HepG2 (cell line): Measurements from ENCODE around the gene CCDC28A. TPM values are rescaled to one million over a fixed set of nuclear protein-coding genes. Genes with fewer than 3 reads are reported as not detected.

ENCODE experiments used
- ATAC-seq: fragments of 200-7000 bp; cut with Tn5 transposase; 3 replicates; pipeline ENCODE4 v1.9.1; 2020; ENCODE audit warnings: mild to moderate bottlenecking, moderate library complexity
- BruUV-seq: library from RNA; stranded (reverse); fragments of 400-500 nt; replicated peaks from 2 replicates; lab custom pipeline; 2021; lab: Mats Ljungman, UMichigan
- CTCF ChIA-PET: fragments of 300-600 bp; formaldehyde crosslinking; extraction: SDS; loops from one replicate; lab custom pipeline; 2021; ENCODE audit warnings: low total read pairs, inconsistent platforms, low intra/inter-chr PET ratio; lab: Yijun Ruan, JAX
- POLR2A ChIA-PET: fragments of 350-600 bp; sonication (Branson Sonifier 250); formaldehyde crosslinking; loops from one replicate; lab custom pipeline; 2020; ENCODE audit warnings: antibody characterized with exemption, inconsistent platforms; lab: Yijun Ruan, JAX
- DNase-seq: peaks from one replicate; pipeline ENCODE4 v3.0.0-alpha.2; 2015; ENCODE audit warnings: low spot score
- FAIRE-seq: peaks from 3 replicates; lab custom pipeline; 2011; peaks lifted over from hg19 to GRCh38; lab: Jason Lieb, UNC
- H2AFZ ChIP-seq: one replicate; pipeline ENCODE4 v1.6.1; 2011; ENCODE audit warnings: low read length, inconsistent platforms
- H3K27ac ChIP-seq: fragments of 300-600 bp; 3 replicates; pipeline ENCODE4 v1.8.0; 2011; ENCODE audit warnings: mixed run types, mild to moderate bottlenecking, mixed read lengths, low read length, inconsistent platforms; ENCODE audit not compliant: insufficient read depth; ENCODE audit errors: extremely low read length
- H3K27me3 ChIP-seq, 2 experiments: fragments of 200-600 bp in 1 of 2; 2 replicates in 1 of 2; 3 replicates in 1 of 2; pipeline versions ENCODE4 v1.6.0 to v1.8.0; 2011; ENCODE audit warnings: low read length in 2 of 2, mild to moderate bottlenecking in 2 of 2, moderate library complexity in 2 of 2, inconsistent platforms in 1 of 2; ENCODE audit not compliant: insufficient read depth in 2 of 2, control insufficient read depth in 1 of 2
- H3K36me3 ChIP-seq, 2 experiments: fragments of 200-600 bp in 1 of 2; replicated peaks in 1 of 2; 2 replicates in 1 of 2; 3 replicates in 1 of 2; pipeline versions ENCODE4 v1.5.1 to v1.8.0; 2011; ENCODE audit warnings: low read length in 2 of 2, inconsistent platforms in 1 of 2; ENCODE audit not compliant: insufficient read depth in 2 of 2, control insufficient read depth in 1 of 2
- H3K4me1 ChIP-seq: 2 replicates; pipeline ENCODE4 v1.5.1; 2012; ENCODE audit warnings: low read length, inconsistent platforms; ENCODE audit not compliant: insufficient read depth
- H3K4me2 ChIP-seq: 2 replicates; pipeline ENCODE4 v1.6.0; 2011; ENCODE audit warnings: low read depth, low read length, inconsistent platforms
- H3K4me3 ChIP-seq, 3 experiments: fragments of 200-600 bp in 1 of 3; sonication (generic), shearing (Covaris generic) in 1 of 3; replicated peaks in 1 of 3; 2 replicates each; pipeline ENCODE4 v1.5.1; 2011 to 2016; ENCODE audit warnings: low read length in 3 of 3, inconsistent platforms in 2 of 3, low read depth in 2 of 3, mild to moderate bottlenecking in 2 of 3, control low read depth in 1 of 3, mixed read lengths in 1 of 3; ENCODE audit not compliant: insufficient read depth in 1 of 3
- H3K79me2 ChIP-seq: one replicate; pipeline ENCODE4 v1.6.1; 2011; ENCODE audit warnings: low read length, inconsistent platforms; ENCODE audit not compliant: insufficient read depth
- H3K9ac ChIP-seq: 2 replicates; pipeline ENCODE4 v1.6.0; 2011; ENCODE audit warnings: mild to moderate bottlenecking, low read depth, low read length, inconsistent platforms; ENCODE audit not compliant: insufficient read depth
- H3K9me3 ChIP-seq: 2 replicates; pipeline ENCODE4 v1.5.1; 2012; ENCODE audit warnings: mild to moderate bottlenecking, low read length
- H4K20me1 ChIP-seq: 2 replicates; pipeline ENCODE4 v1.6.0; 2011; ENCODE audit warnings: inconsistent platforms, mild to moderate bottlenecking, low read length, moderate library complexity; ENCODE audit not compliant: insufficient read depth
- AHDC1 ChIP-seq: sonication (generic); formaldehyde crosslinking; IDR thresholded peaks from 2 replicates; pipeline ENCODE4 v1.5.1; 2020; ENCODE audit warnings: mild to moderate bottlenecking, missing genetic modification reagents, borderline replicate concordance
- FOXJ3 ChIP-seq: sonication (generic); formaldehyde crosslinking; IDR thresholded peaks from 2 replicates; pipeline ENCODE4 v1.4.0; 2020; ENCODE audit warnings: missing genetic modification reagents, mild to moderate bottlenecking, borderline replicate concordance
- GZF1 ChIP-seq: sonication (generic); formaldehyde crosslinking; IDR thresholded peaks from 2 replicates; pipeline ENCODE4 v1.5.1; 2020; ENCODE audit warnings: mild to moderate bottlenecking, missing genetic modification reagents
- KLF9 ChIP-seq: IDR thresholded peaks from 2 replicates; pipeline ENCODE4 v1.6.1; 2016; ENCODE audit warnings: low read depth
- NCOA2 ChIP-seq: sonication (generic); formaldehyde crosslinking; IDR thresholded peaks from 2 replicates; pipeline ENCODE4 v1.8.0; 2022; ENCODE audit warnings: inconsistent platforms
- PRMT3 ChIP-seq: sonication (generic); formaldehyde crosslinking; IDR thresholded peaks from 2 replicates; pipeline ENCODE4 v1.8.1; 2022; ENCODE audit warnings: low read depth, mild to moderate bottlenecking, moderate library complexity, missing genetic modification reagents, borderline replicate concordance
- TBX2 ChIP-seq: sonication (generic); formaldehyde crosslinking; IDR thresholded peaks from 2 replicates; pipeline ENCODE4 v1.5.0; 2020; ENCODE audit warnings: missing genetic modification reagents, mild to moderate bottlenecking, borderline replicate concordance
- TGIF2 ChIP-seq: IDR thresholded peaks from 2 replicates; pipeline ENCODE4 v1.6.1; 2016; ENCODE audit warnings: control low read depth, missing compliant biosample characterization
- U2AF1 ChIP-seq: fragments of 200-400 bp; formaldehyde crosslinking; optimal IDR thresholded peaks from 2 replicates; pipeline ENCODE3; 2017; ENCODE audit warnings: mild to moderate bottlenecking, low read depth, low read length
- ZFYVE20 ChIP-seq: sonication (generic); formaldehyde crosslinking; IDR thresholded peaks from 2 replicates; pipeline ENCODE4 v1.8.0; 2023; ENCODE audit warnings: low read depth, mild to moderate bottlenecking, moderate library complexity, missing genetic modification reagents, borderline replicate concordance
- ZNF589 ChIP-seq: sonication (generic); formaldehyde crosslinking; conservative IDR thresholded peaks from 2 replicates; pipeline ENCODE4 v1.8.0; 2022; ENCODE audit warnings: mild to moderate bottlenecking, moderate library complexity, missing genetic modification reagents
- WGBS: methylation state at CpG from one replicate; pipeline ENCODE4 v1.1.6; 2017; ENCODE audit warnings: low lambda C conversion rate; 5-methylcytosine and 5-hydroxymethylcytosine counted together
- in situ Hi-C: cut with HindIII; loops from 2 replicates; pipeline ENCODE4 v1.10.0; 2017; ENCODE audit warnings: low pct_unique_long_range_greater_than_20kb; ENCODE audit not compliant: extremely low pct_ligation_motif_present
- intact Hi-C: fragments of 100-400 bp; cut with micrococcal nuclease; formaldehyde crosslinking; loops from one replicate; pipeline ENCODE4 v1.10.0; 2022; ENCODE audit not compliant: unreplicated experiment
- polyA plus RNA-seq, 8 experiments: library from polyadenylated mRNA; depleted of rRNA in 3 of 8; stranded (reverse) in 7 of 8; unstranded in 1 of 8; fragments of >200 nt; fragmentation: Illumina TruSeq in 4 of 8; extraction: Trizol in 4 of 8; gene quantifications; 2 replicates each; pipeline versions ENCODE4 v1.2.1 to v1.2.3, GENCODE V29; 2011 to 2016; ENCODE audit warnings: low read depth in 4 of 8, missing spikeins in 1 of 8, mixed read lengths in 1 of 8; ENCODE audit not compliant: insufficient read depth in 1 of 8
- total RNA-seq, 5 experiments: library from RNA; depleted of rRNA; stranded (reverse); fragments of >200 nt; fragmentation: Illumina TruSeq; extraction: Trizol; gene quantifications; 2 replicates each; pipeline ENCODE4 v1.2.3, GENCODE V29; 2016; ENCODE audit warnings: low read depth in 1 of 5
- TF ChIP-seq, protein P1 (sequence below): sonication (generic); formaldehyde crosslinking; IDR thresholded peaks from 2 replicates; pipeline ENCODE4 v1.5.0; 2020; ENCODE audit warnings: mild to moderate bottlenecking, missing genetic modification reagents, borderline replicate concordance

The CCDC28A gene
- total and polyA plus RNA-seq, 2 of the 13 experiments (the other 11 are each of a cell fraction or from before 2014, with no cell fraction given), result 15.8 TPM

GRCh38 chr6:138769102-138769676 lies 4.4 kb upstream of the CCDC28A start:
- H3K9ac ChIP-seq, result no peak overlapping the region
- DNase-seq (no peak), ATAC-seq (no peak), FAIRE-seq (no peak)
- H2AFZ ChIP-seq, result no peak overlapping the region
- H3K4me3 ChIP-seq, result no peak overlapping the region
- intact Hi-C loops, result loop anchor here (5.0 kb wide), 2 partner anchors 252 to 652 kb away; no protein-coding TSS in a partner anchor
- H3K4me1 ChIP-seq, result peaks cover 22% of the 10 kb centered on the region
- in situ Hi-C loops, result loop anchor here (5.0 to 10.0 kb wide), 4 partner anchors 77 to 654 kb away; no protein-coding TSS in a partner anchor
- ChIA-PET POLR2A (no interaction called here), CTCF (no interaction called here)
- no peak overlapping the region for H3K27ac ChIP-seq
- H3K36me3 ChIP-seq, result no peaks in the 10 kb centered on the region
- no peaks in the 10 kb centered on the region for H4K20me1 ChIP-seq
- H3K4me2 ChIP-seq, result no peak overlapping the region
- no peaks in the 10 kb centered on the region; a peak in 1 of 5 replicates for H3K27me3 ChIP-seq
- no TSS peak for BruUV-seq
- H3K9me3 ChIP-seq, result no peaks in the 10 kb centered on the region
- 85% methylated on average over 6 of the region's 6 CpGs for WGBS
- peaks cover 2% of the 10 kb centered on the region for H3K79me2 ChIP-seq
- TF ChIP-seq GZF1 (CRISPR knock-in tag) (no peak), KLF9 (CRISPR knock-in tag) (no peak), TBX2 (CRISPR knock-in tag) (no peak), AHDC1 (CRISPR knock-in tag) (no peak), FOXJ3 (CRISPR knock-in tag) (no peak), NCOA2 (no peak), ZNF589 (CRISPR knock-in tag) (no peak), ZFYVE20 (CRISPR knock-in tag) (no peak), U2AF1 (no peak), TGIF2 (CRISPR knock-in tag) (no peak), PRMT3 (no peak)
- TF ChIP-seq, protein P1, sequence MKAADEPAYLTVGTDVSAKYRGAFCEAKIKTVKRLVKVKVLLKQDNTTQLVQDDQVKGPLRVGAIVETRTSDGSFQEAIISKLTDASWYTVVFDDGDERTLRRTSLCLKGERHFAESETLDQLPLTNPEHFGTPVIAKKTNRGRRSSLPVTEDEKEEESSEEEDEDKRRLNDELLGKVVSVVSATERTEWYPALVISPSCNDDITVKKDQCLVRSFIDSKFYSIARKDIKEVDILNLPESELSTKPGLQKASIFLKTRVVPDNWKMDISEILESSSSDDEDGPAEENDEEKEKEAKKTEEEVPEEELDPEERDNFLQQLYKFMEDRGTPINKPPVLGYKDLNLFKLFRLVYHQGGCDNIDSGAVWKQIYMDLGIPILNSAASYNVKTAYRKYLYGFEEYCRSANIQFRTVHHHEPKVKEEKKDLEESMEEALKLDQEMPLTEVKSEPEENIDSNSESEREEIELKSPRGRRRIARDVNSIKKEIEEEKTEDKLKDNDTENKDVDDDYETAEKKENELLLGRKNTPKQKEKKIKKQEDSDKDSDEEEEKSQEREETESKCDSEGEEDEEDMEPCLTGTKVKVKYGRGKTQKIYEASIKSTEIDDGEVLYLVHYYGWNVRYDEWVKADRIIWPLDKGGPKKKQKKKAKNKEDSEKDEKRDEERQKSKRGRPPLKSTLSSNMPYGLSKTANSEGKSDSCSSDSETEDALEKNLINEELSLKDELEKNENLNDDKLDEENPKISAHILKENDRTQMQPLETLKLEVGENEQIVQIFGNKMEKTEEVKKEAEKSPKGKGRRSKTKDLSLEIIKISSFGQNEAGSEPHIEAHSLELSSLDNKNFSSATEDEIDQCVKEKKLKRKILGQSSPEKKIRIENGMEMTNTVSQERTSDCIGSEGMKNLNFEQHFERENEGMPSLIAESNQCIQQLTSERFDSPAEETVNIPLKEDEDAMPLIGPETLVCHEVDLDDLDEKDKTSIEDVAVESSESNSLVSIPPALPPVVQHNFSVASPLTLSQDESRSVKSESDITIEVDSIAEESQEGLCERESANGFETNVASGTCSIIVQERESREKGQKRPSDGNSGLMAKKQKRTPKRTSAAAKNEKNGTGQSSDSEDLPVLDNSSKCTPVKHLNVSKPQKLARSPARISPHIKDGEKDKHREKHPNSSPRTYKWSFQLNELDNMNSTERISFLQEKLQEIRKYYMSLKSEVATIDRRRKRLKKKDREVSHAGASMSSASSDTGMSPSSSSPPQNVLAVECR (CRISPR knock-in tag), result no peak
